ENCODE measurements around the gene ELFN1. TPM values are rescaled to one million over a fixed set of nuclear protein-coding genes. Genes with fewer than 3 reads are reported as not detected.

Gene ELFN1
- total and polyA plus RNA-seq, 9 of the 15 experiments (the other 6 are each of a cell fraction or from before 2014, with no cell fraction given) = 0.04 to 0.64 (median 0.18) TPM; not detected in 2

DNA sequence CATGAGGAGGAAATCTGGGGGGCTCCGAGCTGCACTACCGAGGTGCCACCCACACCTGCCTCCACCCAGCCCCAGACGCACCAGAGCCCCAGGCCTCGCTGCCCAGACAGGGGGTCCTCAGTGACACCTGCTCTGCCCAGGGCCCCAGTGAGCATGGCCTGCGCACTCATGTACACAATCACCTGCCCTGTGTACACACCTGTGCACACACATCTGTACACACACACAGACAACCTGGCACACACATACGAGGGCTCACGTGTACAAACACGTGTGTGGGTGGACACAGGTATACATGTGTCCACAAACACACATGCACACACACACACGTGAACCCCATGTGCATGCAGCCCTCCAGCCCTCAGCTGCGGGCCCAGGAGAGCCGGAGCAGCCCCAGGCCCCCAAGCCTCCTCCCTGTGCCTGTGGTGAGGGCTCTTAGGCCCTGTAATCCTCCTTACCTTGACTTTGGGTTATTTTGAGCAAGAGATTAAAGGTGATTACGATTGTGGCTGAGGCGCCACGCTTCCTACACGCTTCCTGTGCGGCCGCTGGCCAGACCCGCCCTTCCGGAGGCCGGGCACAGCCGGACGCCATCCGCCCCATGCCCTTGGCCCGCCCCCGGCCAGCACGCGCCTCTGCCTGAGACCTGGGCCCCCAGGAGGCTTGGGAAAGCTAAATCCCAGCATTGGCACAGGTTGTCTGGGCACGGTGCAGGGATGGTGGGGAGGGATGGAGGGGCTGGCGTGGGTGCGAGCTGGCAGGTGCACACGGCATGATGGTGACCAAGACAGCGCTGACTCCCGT, 71.9 kb downstream of the ELFN1 start (continued):
- TF ChIP-seq, protein P1, sequence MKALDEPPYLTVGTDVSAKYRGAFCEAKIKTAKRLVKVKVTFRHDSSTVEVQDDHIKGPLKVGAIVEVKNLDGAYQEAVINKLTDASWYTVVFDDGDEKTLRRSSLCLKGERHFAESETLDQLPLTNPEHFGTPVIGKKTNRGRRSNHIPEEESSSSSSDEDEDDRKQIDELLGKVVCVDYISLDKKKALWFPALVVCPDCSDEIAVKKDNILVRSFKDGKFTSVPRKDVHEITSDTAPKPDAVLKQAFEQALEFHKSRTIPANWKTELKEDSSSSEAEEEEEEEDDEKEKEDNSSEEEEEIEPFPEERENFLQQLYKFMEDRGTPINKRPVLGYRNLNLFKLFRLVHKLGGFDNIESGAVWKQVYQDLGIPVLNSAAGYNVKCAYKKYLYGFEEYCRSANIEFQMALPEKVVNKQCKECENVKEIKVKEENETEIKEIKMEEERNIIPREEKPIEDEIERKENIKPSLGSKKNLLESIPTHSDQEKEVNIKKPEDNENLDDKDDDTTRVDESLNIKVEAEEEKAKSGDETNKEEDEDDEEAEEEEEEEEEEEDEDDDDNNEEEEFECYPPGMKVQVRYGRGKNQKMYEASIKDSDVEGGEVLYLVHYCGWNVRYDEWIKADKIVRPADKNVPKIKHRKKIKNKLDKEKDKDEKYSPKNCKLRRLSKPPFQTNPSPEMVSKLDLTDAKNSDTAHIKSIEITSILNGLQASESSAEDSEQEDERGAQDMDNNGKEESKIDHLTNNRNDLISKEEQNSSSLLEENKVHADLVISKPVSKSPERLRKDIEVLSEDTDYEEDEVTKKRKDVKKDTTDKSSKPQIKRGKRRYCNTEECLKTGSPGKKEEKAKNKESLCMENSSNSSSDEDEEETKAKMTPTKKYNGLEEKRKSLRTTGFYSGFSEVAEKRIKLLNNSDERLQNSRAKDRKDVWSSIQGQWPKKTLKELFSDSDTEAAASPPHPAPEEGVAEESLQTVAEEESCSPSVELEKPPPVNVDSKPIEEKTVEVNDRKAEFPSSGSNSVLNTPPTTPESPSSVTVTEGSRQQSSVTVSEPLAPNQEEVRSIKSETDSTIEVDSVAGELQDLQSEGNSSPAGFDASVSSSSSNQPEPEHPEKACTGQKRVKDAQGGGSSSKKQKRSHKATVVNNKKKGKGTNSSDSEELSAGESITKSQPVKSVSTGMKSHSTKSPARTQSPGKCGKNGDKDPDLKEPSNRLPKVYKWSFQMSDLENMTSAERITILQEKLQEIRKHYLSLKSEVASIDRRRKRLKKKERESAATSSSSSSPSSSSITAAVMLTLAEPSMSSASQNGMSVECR (CRISPR knock-in tag; IDR thresholded peaks at IDR 0.05) = peak; percentile 84
- TF ChIP-seq TAF15 (IDR thresholded peaks at IDR 0.05; ENCODE audit: low read depth, low read length) (no peak), TEAD4 (IDR thresholded peaks at IDR 0.05; ENCODE audit: low read length) (no peak), TEAD4 (CRISPR knock-in tag; IDR thresholded peaks at IDR 0.05; ENCODE audit: borderline replicate concordance) (0 out of 2 replicates have a peak, but pooled peaks have one; percentile 33), NFE2L1 (tag; IDR thresholded peaks at IDR 0.05; ENCODE audit: borderline replicate concordance, low read depth) (no peak), BMI1 (IDR thresholded peaks at IDR 0.05; ENCODE audit: low read length) (no peak), ZNF583 (CRISPR knock-in tag; IDR thresholded peaks at IDR 0.05) (no peak), HDAC6 (IDR thresholded peaks at IDR 0.05; ENCODE audit: low read depth, low read length) (no peak), NFRKB (IDR thresholded peaks at IDR 0.05; ENCODE audit: low read depth) (no peak), MAZ (CRISPR knock-in tag; conservative IDR thresholded peaks at IDR 0.05 in 1 of 2, IDR thresholded peaks at IDR 0.05 in 1 of 2) (peak in 1 of 2 experiments; percentile 52; a peak in 3 of 4 replicates), KDM5B (IDR thresholded peaks at IDR 0.05; ENCODE audit: insufficient replicate concordance, low read depth, low read length) (peak; percentile 89)
- TF ChIP-seq, protein P2, sequence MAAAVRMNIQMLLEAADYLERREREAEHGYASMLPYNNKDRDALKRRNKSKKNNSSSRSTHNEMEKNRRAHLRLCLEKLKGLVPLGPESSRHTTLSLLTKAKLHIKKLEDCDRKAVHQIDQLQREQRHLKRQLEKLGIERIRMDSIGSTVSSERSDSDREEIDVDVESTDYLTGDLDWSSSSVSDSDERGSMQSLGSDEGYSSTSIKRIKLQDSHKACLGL (CRISPR knock-in tag; IDR thresholded peaks at IDR 0.05; ENCODE audit: borderline replicate concordance, poor library complexity, severe bottlenecking) = no peak
- TF ChIP-seq, protein P3, sequence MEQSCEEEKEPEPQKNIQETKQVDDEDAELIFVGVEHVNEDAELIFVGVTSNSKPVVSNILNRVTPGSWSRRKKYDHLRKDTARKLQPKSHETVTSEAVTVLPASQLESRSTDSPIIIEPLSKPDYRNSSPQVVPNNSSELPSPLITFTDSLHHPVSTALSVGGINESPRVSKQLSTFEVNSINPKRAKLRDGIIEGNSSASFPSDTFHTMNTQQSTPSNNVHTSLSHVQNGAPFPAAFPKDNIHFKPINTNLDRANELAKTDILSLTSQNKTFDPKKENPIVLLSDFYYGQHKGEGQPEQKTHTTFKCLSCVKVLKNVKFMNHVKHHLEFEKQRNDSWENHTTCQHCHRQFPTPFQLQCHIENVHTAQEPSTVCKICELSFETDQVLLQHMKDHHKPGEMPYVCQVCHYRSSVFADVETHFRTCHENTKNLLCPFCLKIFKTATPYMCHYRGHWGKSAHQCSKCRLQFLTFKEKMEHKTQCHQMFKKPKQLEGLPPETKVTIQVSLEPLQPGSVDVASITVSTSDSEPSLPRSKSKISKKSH (CRISPR knock-in tag; IDR thresholded peaks at IDR 0.05) = no peak
